Measurements from ENCODE around the gene GPI.
"Not testable (repeated sequence)": the region's sequence is repeated elsewhere in the genome, so short reads cannot be mapped to it uniquely, and the experiment has no call there.

Gene GPI

GRCh38 chr19:34364830-34365462 is at the start of gene GPI:
TSS of gene GPI (plus strand) at chr19:34365196. CDS start at chr19:34365267, 71 bp downstream.
- peak; percentile 76 for DNase-seq

GRCh38 chr19:34316247-34316646 is 48.7 kb upstream of the GPI start:
- DNase-seq, result no peak

- DNase-seq, result no peak
Observed at GRCh38 chr19:34316741-34317301, 48.2 kb upstream of the GPI start.

- DNase-seq, result peak; percentile 4
Observed at GRCh38 chr19:34317311-34317927, 47.6 kb upstream of the GPI start.

- no peak for DNase-seq
Observed at GRCh38 chr19:34319230-34319585, 45.8 kb upstream of the GPI start.

- DNase-seq, result no peak
Observed at GRCh38 chr19:34319785-34320184, 45.2 kb upstream of the GPI start.

- DNase-seq, result no peak
Observed at GRCh38 chr19:34320277-34320676, 44.7 kb upstream of the GPI start.

- DNase-seq, result no peak
Observed at GRCh38 chr19:34321735-34322134, 43.3 kb upstream of the GPI start.

- no peak for DNase-seq
Observed at GRCh38 chr19:34323433-34324204, 41.4 kb upstream of the GPI start.

GRCh38 chr19:34324320-34324719 is 40.7 kb upstream of the GPI start:
- no peak for DNase-seq

- no peak for DNase-seq
Observed at GRCh38 chr19:34325181-34325580, 39.8 kb upstream of the GPI start.

- DNase-seq, result no peak
Observed at GRCh38 chr19:34325981-34326787, 38.8 kb upstream of the GPI start.

GRCh38 chr19:34327851-34328250 is 37.1 kb upstream of the GPI start:
- DNase-seq, result no peak

- no peak for DNase-seq
Observed at GRCh38 chr19:34328982-34329381, 36.0 kb upstream of the GPI start.

- no peak for DNase-seq
Observed at GRCh38 chr19:34330116-34330515, 34.9 kb upstream of the GPI start.

- not testable (repeated sequence) for DNase-seq
Observed at GRCh38 chr19:34330596-34330995, 34.4 kb upstream of the GPI start.

- DNase-seq, result not testable (repeated sequence)
Observed at GRCh38 chr19:34331596-34331995, 33.4 kb upstream of the GPI start.

GRCh38 chr19:34332027-34332760 is 32.8 kb upstream of the GPI start:
- no peak for DNase-seq

GRCh38 chr19:34335914-34336313 is 29.1 kb upstream of the GPI start:
- no peak for DNase-seq

GRCh38 chr19:34336781-34337271 is 28.2 kb upstream of the GPI start:
- peak; percentile 41 for DNase-seq

GRCh38 chr19:34337739-34338138 is 27.3 kb upstream of the GPI start:
- no peak for DNase-seq
